HL-60/S4 treated with retinoic acid at 250 ng/mL for 4 days and 3 days (cell line): Measurements from ENCODE around the gene RASL12.

Experiments
- in situ Hi-C: fragments of 300-500 bp; cut with MboI; formaldehyde crosslinking; loops from 2 replicates; pipeline ENCODE4 v1.7.0; 2022; ENCODE audit warnings: low sequenced_read_pairs

Gene RASL12

GRCh38 chr15:65092911-65093792 lies 25.4 kb upstream of the RASL12 start:
- in situ Hi-C loops = no loop called here

DNA sequence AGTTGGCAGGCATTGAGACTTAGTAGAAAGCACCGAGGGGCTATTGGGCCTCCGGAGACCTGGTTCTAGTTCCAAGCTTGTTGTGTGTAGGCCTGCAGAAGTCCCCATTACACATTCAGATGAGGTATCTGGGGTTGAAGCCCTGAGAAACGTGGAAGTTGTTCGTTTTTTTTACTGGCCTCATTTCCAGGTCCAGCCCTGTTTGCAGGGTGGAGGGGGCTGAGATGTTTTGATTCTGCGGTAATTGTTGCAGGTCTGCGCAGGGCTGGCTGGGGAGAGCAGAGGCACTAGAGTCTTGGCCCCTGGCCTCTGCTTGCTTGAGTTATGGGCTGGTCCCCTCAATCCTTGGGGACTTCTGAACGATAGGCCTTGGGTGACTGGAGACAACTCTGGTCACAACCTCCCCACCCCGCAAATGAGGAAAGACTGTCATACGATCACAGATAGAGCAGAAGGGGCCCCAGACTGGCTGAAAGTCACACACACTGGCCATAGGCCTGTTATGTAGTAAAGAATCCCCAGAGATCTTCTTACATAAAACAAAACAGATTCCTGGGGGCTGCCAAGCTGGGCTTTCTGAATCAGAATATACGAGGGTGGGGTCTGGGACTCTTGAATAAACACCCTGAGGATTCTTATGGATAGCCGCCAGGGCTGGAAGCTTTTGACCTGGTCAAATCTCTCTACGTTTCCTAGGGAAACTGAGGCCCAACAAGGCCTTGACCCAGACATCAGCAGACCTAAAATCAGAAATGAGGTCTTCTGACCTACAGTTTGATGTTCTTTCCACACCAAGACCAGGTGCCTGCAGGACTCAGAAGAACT lies 24.4 kb upstream of the RASL12 start:
- in situ Hi-C loops = no loop called here

GRCh38 chr15:65089206-65089824 lies 21.5 kb upstream of the RASL12 start:
- in situ Hi-C loops = no loop called here

GRCh38 chr15:65088643-65089021 lies 20.8 kb upstream of the RASL12 start:
- in situ Hi-C loops = no loop called here

DNA sequence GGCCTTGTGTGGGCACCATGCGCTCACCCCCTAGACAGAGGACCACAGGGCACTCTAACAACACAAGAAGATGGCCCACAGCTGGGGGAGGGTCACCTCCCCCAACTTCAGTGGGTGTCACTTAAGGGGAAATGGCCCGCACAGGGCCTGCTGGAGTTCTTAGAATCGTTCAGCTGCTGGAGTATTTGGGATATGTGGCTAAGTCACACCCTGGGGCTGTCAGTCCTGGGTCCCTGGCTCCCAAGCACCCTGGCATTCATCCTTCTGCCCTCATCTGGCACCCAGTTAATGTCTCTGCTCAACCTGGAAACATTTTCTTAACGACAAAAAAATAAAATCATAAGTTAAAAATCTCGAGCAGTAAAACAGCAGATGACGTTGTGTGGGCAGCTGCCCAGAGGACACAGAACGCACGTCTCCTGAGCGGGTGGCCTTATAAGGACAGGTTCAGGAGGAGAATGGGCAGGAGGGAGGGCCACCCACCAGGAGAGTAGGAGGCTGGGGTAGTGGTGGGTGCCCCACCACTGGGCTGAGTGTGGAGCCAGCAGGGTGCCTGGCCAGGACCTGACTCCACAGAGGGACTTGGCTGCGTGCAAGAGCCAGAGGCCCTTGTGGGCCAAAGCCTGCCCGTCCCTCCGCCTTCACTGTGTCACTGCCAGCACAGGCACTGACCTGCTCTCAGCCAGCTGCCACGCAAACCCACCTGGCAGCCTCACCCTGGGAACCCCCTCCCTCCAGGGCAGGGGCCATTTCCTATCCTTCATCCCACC lies 20.3 kb upstream of the RASL12 start:
- in situ Hi-C loops = no loop called here

DNA sequence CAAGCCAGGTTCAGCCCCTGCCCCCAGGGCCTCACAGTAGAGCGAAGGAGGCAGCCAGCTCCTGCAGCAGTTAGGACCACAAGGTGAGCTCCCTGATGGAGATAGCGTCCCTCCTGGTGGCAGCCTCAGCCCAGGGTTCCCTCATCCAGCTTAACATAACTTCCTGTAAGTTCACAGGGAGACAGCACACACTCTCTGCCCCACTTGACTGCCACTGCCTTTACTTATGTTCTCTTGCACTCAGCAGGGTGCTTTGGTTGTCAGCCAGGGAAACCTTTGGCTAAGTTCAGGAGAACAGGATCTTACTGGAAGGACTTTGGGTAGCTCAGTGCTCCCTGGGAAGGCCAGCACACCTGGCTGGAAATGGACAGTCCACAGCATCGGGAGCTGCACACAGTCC lies 19.6 kb upstream of the RASL12 start:
- in situ Hi-C loops = no loop called here

DNA sequence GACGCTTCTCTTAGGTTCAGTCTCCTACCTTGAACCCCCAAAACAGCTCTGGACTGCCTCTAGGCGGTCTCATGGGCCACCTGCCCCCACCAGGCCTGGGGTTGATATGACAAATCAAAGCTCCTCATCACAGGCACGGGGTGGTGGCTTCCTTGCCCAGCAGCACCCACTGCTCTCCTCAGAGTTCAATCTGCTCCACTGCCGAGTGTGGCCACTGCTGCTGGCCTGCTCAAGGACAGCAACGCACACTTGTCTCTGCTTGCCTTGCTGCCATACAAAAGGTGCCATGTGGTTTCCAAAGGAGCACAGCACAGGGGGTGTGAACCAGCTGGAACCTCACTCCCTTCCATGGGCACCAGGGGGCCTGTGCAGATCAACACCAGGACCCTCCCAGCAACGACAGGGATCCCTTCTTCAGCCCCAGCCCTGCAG lies 18.9 kb upstream of the RASL12 start:
- in situ Hi-C loops = no loop called here

DNA sequence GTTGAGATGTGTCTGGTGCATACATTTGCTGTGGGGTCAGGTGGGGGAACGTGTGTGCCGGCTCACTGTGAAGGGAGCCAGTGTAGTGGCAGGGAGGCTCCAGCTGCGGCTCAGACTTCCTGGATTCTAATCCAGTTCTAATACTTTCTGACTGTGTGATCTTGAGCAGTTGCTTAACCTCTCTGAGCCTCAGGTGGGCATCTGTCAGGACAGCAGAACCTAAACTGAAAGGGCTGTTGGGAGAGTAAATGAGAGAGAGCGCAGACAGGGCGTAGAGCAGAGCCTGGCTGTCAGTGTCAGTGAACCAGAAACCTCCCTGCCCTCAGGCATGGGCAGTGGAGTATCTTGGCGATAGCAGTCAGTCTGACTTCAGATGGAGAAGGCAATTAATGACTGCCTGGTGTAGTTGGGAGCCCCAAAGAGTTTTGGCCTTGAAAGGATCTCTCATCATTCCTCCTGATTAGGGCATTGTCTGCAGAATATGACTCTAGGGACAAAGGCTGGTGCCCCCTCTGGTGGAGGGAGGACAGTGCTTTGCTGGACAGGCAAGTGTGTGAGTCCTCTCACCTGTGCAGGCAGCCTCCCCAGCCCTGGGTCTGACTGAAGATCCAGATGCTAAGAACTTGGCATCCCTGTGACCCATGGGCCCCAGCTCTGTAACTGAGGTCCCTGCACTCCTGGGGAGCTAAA lies 18.3 kb upstream of the RASL12 start:
- in situ Hi-C loops = no loop called here

DNA sequence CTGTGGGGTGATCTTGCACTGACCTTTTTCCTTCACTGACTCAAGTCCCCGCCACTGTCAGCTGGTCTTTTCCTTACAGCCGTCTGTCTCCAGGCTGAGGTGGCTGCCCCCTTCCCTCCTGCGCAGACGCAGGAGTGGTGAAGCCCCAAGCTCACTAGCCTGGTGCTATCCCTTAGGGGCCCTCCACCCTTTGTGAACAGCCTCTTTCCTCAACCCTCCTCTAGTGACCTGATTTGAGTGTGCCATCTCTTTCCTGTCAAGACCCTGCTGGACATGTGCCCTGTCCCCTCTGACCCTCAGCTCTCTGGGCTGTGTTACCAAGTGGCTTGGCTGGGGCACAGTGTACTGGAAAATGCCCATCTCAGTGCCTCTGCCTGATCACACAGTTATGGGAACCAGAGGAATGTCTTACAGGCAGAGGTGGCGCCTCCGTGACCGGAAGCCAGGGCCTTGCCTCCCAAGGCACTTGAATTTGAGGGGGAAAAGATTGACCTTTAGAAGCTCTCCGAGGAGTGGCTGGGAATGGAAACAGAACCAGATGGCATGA lies 17.5 kb upstream of the RASL12 start:
- in situ Hi-C loops = no loop called here

DNA sequence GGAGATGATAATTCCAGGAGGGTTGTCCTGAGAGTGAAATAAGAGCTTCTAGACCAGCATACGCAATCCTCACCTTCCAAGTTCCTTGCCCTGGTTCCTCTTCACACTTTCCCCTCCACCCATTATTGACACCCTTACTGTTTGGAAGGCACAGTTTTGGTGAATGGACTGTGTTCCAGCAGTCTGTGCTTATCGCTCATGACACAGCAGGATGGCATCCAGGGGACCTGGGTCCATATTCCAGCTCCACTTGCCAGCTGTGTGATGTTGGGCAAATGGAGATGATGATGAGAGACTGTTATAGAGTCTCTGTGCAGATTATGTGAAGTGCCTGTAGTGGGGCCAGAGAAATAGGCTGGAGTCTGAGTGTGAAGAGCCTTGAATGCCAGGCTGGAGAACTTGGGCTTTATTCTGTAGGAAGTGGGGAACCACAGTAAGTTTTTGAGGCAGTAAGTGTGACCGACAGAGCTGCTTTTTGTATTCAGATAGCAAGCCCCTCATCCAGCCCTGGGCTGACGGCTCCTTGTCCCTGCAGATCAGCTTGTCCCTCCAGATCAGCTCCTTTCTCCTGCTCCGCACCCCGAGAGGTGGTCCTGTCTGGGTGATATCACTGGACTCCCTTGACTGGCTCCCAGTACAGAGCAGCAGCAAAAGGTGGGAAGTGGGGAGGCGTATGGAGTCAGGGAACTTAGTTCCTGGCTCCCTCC lies 16.9 kb upstream of the RASL12 start:
- in situ Hi-C loops = no loop called here

GRCh38 chr15:65083262-65083701 lies 15.5 kb upstream of the RASL12 start:
- in situ Hi-C loops = no loop called here

- in situ Hi-C loops = no loop called here
Observed at GRCh38 chr15:65082303-65082953, 14.6 kb upstream of the RASL12 start.

DNA sequence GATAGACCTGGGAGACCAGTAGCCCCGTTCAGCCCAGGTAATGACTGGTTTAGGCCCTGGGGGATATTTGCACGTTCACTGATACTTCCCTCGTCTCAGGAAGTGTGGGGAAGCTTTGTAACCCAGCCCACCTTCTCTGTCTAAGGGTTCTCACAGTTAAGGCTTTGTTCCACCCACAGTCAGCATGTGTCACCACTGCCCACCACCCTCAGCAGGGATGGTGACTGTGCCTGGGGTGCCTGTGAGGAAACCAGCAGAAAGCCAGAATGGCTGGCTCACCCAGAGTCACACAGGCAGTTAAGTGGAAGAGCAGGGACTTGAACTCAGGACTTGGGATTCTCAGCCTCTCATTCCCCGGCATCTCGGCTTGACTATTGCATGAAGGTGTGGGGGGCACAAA lies 14.0 kb upstream of the RASL12 start:
- in situ Hi-C loops = no loop called here

GRCh38 chr15:65081270-65081669 lies 13.5 kb upstream of the RASL12 start:
- in situ Hi-C loops = no loop called here

DNA sequence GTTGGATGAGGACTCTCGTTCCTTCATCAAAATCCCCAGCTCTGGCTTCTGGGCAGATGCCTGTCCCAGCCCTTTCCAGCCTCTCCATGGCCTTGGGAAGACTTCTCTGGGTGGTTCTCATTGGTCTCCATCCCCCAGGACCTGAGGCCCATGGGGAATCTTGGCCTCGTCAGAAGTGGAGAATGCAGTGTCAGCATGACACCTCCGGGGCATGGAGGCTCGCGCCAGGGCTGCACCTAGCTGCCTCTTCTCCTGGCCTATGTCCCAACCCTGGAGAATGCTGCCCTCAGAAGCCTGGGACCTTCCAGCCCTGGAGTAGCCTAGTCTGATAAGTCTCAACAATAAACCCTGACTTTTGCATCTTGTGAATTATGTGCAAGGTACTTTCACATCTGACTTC lies 11.8 kb upstream of the RASL12 start:
- in situ Hi-C loops = no loop called here

- in situ Hi-C loops = no loop called here
Observed at GRCh38 chr15:65077981-65078352, 10.2 kb upstream of the RASL12 start.

GRCh38 chr15:65077291-65077980 lies 9.6 kb upstream of the RASL12 start:
- in situ Hi-C loops = no loop called here
